ENCODE data around the gene BTBD18. TPM values are rescaled to one million over a fixed set of nuclear protein-coding genes. Genes with fewer than 3 reads are reported as not detected.

BTBD18 gene
- total and polyA plus RNA-seq, 2 of the 13 experiments (the other 11 are each of a cell fraction or from before 2014, with no cell fraction given) = not detected

GRCh38 chr11:57800444-57801182, 49.0 kb upstream of the BTBD18 start (continued):
- TF ChIP-seq DRAP1 (CRISPR knock-in tag; IDR thresholded peaks at IDR 0.05) (peak; percentile 39; the same call in 1 of the 2 replicates), KDM5B (CRISPR knock-in tag; IDR thresholded peaks at IDR 0.05; ENCODE audit: borderline replicate concordance) (no peak), ZFP91 (CRISPR knock-in tag; IDR thresholded peaks at IDR 0.05; ENCODE audit: borderline replicate concordance) (no peak), ZNF33B (CRISPR knock-in tag; IDR thresholded peaks at IDR 0.05) (no peak), CEBPB (IDR thresholded peaks at IDR 0.05; ENCODE audit: borderline replicate concordance, low read depth, low read length) (no peak), ZNF597 (CRISPR knock-in tag; IDR thresholded peaks at IDR 0.05) (no peak), MAZ (IDR thresholded peaks at IDR 0.05; ENCODE audit: borderline replicate concordance, low read depth, low read length) (no peak), MAZ (CRISPR knock-in tag; IDR thresholded peaks at IDR 0.05; ENCODE audit: low read depth) (no peak), TARDBP (CRISPR knock-in tag; IDR thresholded peaks at IDR 0.05) (peak; percentile 81; the same call in 1 of the 2 replicates), REST (IDR thresholded peaks at IDR 0.05; ENCODE audit: borderline replicate concordance in 1 of 2, low read depth in 1 of 2, low read length in 2 of 2) (peak in 1 of 2 experiments; percentile 53; a peak in 1 of 4 replicates), ZNF142 (CRISPR knock-in tag; IDR thresholded peaks at IDR 0.05) (no peak), ATF3 (CRISPR knock-in tag; IDR thresholded peaks at IDR 0.05) (no peak), KDM1A (CRISPR knock-in tag; IDR thresholded peaks at IDR 0.05) (peak; percentile 44; the same call in 1 of the 2 replicates), ZFP1 (CRISPR knock-in tag; IDR thresholded peaks at IDR 0.05) (no peak), ATF7 (IDR thresholded peaks at IDR 0.05) (peak; percentile 75), ATF7 (CRISPR knock-in tag; IDR thresholded peaks at IDR 0.05) (no peak; the same call in 1 of the 2 replicates)

All from HepG2 (cell line).